MCF 10A (cell line): ENCODE results near the gene MELTF. TPM values are rescaled to one million over a fixed set of nuclear protein-coding genes. Genes with fewer than 3 reads are reported as not detected.

Experiments used
- BruUV-seq: library from RNA; stranded (reverse); fragments of 400-500 nt; replicated peaks from 2 replicates; lab custom pipeline; 2021; lab: Mats Ljungman, UMichigan
- CTCF ChIA-PET: fragments of 300-600 bp; sonication (Branson Sonifier 250); formaldehyde crosslinking; extraction: SDS; loops from one replicate; lab custom pipeline; 2021; ENCODE audit warnings: antibody characterized with exemption, inconsistent platforms; lab: Yijun Ruan, JAX
- POLR2A ChIA-PET: fragments of 300-600, 350-650 bp; sonication (Branson Sonifier 250); formaldehyde crosslinking; extraction: SDS; loops from one replicate; lab custom pipeline; 2020; ENCODE audit warnings: antibody characterized with exemption, inconsistent platforms; lab: Yijun Ruan, JAX
- DNase-seq: peaks from one replicate; pipeline ENCODE4 v3.0.0-alpha.2; 2018; ENCODE audit not compliant: unreplicated experiment
- H3K27ac Mint-ChIP-seq: one replicate; pipeline ENCODE4 v1.8.0; 2022; ENCODE audit warnings: mild to moderate bottlenecking, low read depth, mixed read lengths; ENCODE audit not compliant: unreplicated experiment
- H3K27me3 Mint-ChIP-seq: one replicate; pipeline ENCODE4 v1.8.0; 2022; ENCODE audit warnings: mixed read lengths; ENCODE audit not compliant: insufficient read depth, unreplicated experiment
- H3K36me3 Mint-ChIP-seq: one replicate; pipeline ENCODE4 v1.8.0; 2022; ENCODE audit warnings: mild to moderate bottlenecking, moderate library complexity, mixed read lengths; ENCODE audit not compliant: insufficient read depth, unreplicated experiment
- H3K4me1 Mint-ChIP-seq: one replicate; pipeline ENCODE4 v1.8.0; 2022; ENCODE audit warnings: mixed read lengths; ENCODE audit not compliant: insufficient read depth, unreplicated experiment
- H3K4me3 Mint-ChIP-seq: one replicate; pipeline ENCODE4 v1.8.0; 2022; ENCODE audit warnings: mild to moderate bottlenecking, moderate library complexity, mixed read lengths; ENCODE audit not compliant: unreplicated experiment
- H3K9me3 Mint-ChIP-seq: one replicate; pipeline ENCODE4 v1.8.0; 2022; ENCODE audit warnings: mixed read lengths; ENCODE audit not compliant: unreplicated experiment
- CTCF ChIP-seq: fragments of 200-600 bp; IDR thresholded peaks from one replicate; pipeline ENCODE4 v1.8.0; 2022; ENCODE audit warnings: antibody characterized with exemption, mild to moderate bottlenecking; ENCODE audit not compliant: unreplicated experiment
- intact Hi-C: fragments of 100-400 bp; cut with micrococcal nuclease; formaldehyde crosslinking; loops from 2 replicates; pipeline ENCODE4 v1.14.1; 2022
- total RNA-seq: library from RNA; stranded (reverse); gene quantifications from 2 replicates; pipeline ENCODE4 v1.2.3, GENCODE V29; 2022

Gene MELTF
- total RNA-seq, 1 experiment from 2014 or later, result 9.1 TPM

- Mint-ChIP-seq H3K36me3 (no peaks in the 10 kb centered on the region), H3K4me3 (no peak overlapping the region), H3K4me1 (no peaks in the 10 kb centered on the region), H3K27ac (no peak overlapping the region), H3K27me3 (no peaks in the 10 kb centered on the region), H3K9me3 (no peaks in the 10 kb centered on the region)
- no TSS peak for BruUV-seq
- TF ChIP-seq CTCF, result no peak
- CTCF ChIA-PET, result no interaction called here
- DNase-seq, result no peak
- POLR2A ChIA-PET, result interaction anchor here (0.9 kb wide), 1 partner anchor 18 kb away, joined by 3 read pairs; no protein-coding TSS in a partner anchor
- intact Hi-C loops, result no loop called here
Measured at GRCh38 chr3:196975349-196975748, 54.3 kb downstream of the MELTF start.

DNA sequence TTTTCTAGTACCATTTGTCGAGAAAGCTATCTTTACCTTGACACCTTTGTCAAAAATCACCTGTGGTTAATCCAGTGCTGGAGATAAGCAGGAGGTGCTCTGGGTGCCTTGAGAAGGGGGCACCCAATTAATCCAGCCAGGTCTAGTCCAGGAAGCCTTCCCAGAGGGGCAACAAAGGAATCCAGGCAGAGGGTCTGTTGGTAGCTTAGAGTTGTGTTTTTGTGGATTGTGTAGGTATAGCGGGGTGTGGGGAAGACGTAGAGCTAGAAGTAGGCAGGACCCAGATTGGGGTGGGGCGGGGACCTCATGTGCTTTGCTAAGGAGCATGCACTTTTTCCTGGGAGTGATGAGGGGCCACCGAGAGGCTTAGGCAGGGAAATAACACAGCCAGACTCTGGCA, 55.0 kb downstream of the MELTF start:
- BruUV-seq, result no TSS peak
- H3K4me3 Mint-ChIP-seq, result no peak overlapping the region
- ChIA-PET POLR2A (no interaction called here), CTCF (interaction anchor here (0.6 kb wide), 1 partner anchor 41 kb away, joined by 3 read pairs; no protein-coding TSS in a partner anchor)
- no peaks in the 10 kb centered on the region for H3K9me3 Mint-ChIP-seq
- intact Hi-C loops, result no loop called here
- H3K36me3 Mint-ChIP-seq, result no peaks in the 10 kb centered on the region
- no peak for TF ChIP-seq CTCF
- H3K27ac Mint-ChIP-seq, result no peak overlapping the region
- no peaks in the 10 kb centered on the region for H3K4me1 Mint-ChIP-seq
- DNase-seq, result no peak
- no peaks in the 10 kb centered on the region for H3K27me3 Mint-ChIP-seq

DNA sequence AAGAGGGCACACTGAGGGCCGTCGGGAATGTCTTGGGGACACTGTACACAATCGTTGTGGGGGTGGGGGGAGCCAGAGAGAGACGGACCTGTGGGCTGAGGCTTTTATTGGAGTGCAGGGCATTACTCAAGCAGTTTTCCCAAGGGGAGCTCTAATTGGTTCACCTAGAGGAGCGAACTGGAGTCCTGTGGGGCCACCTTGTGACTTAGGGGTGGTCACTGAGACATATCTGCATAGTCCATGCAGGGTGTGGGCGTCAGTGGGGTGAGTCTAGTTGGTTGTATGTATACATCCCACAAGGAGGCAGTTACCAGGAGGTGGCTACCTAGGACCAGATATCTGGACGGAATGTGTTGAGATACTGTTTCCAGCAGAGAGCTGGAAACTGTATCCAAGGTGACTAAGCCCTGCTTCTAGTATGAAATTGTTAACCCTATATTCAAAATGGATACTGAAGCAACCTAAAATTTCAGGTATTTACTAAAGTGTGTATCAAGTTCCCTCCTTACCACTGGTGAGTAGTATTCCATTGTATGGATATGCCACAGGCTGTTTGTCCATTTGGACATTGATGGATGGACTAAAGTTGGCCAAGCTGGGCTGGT, 58.4 kb downstream of the MELTF start:
- Mint-ChIP-seq H3K4me3 (no peak overlapping the region), H3K27ac (no peak overlapping the region), H3K9me3 (no peaks in the 10 kb centered on the region), H3K4me1 (no peaks in the 10 kb centered on the region), H3K27me3 (no peaks in the 10 kb centered on the region), H3K36me3 (no peaks in the 10 kb centered on the region)
- TF ChIP-seq CTCF, result no peak
- ChIA-PET CTCF (interaction anchor here (0.6 to 1.7 kb wide), 12 partner anchors 8 to 539 kb away, joined by 3 to 9 read pairs (median 4); partner anchors contain the start of gene NCBP2), POLR2A (interaction anchor here (3.8 kb wide), 1 partner anchor 29 kb away, joined by 30 read pairs; the partner anchor contains the start of gene NCBP2)
- peak; percentile 25 for DNase-seq
- BruUV-seq, result no TSS peak
- intact Hi-C loops, result loop anchor here (2.0 kb wide), 1 partner anchor 362 kb away; no protein-coding TSS in a partner anchor

- H3K27me3 Mint-ChIP-seq, result no peaks in the 10 kb centered on the region
- H3K4me1 Mint-ChIP-seq, result no peaks in the 10 kb centered on the region
- H3K4me3 Mint-ChIP-seq, result peak overlapping the region; percentile 68
- POLR2A ChIA-PET, result interaction anchor here (3.8 kb wide), 1 partner anchor 28 kb away, joined by 30 read pairs; the partner anchor contains the start of gene NCBP2
- CTCF ChIA-PET, result interaction anchor here (0.6 to 1.7 kb wide), 10 partner anchors 9 to 539 kb away, joined by 3 to 6 read pairs (median 4); partner anchors contain the start of gene NCBP2
- TF ChIP-seq CTCF, result no peak
- no peak for DNase-seq
- no TSS peak for BruUV-seq
- H3K27ac Mint-ChIP-seq, result no peak overlapping the region
- H3K36me3 Mint-ChIP-seq, result no peaks in the 10 kb centered on the region
- intact Hi-C loops, result loop anchor here (2.0 kb wide), 1 partner anchor 362 kb away; no protein-coding TSS in a partner anchor
- H3K9me3 Mint-ChIP-seq, result no peaks in the 10 kb centered on the region
Measured at GRCh38 chr3:196970547-196971093, 59.0 kb downstream of the MELTF start.
